Activated T-helper 1 cell treated with anti-CD3 and anti-CD28 coated beads, Interleukin-12 subunit alpha, Interleukin-12 subunit beta, Interleukin-2, Interleukin-4 antibody, amounts not matched to agents 30 ng/mL and 10 ng/mL and 1 ng/mL, durations not matched to agents 14 hours and 24 hours and 36 hours (primary cell): Measurements from ENCODE around the gene ANO2. TPM values are rescaled to one million over a fixed set of nuclear protein-coding genes. Genes with fewer than 3 reads are reported as not detected.

Experiments used
- DNase-seq: peaks from one replicate; pipeline ENCODE4 v3.0.0; 2021; ENCODE audit warnings: low spot score
- H3K27ac Mint-ChIP-seq: one replicate; pipeline ENCODE4 v1.8.0; 2021; ENCODE audit warnings: mild to moderate bottlenecking, mixed read lengths
- H3K27me3 Mint-ChIP-seq: one replicate; pipeline ENCODE4 v1.8.0; 2022; ENCODE audit warnings: mild to moderate bottlenecking, moderate library complexity, mixed read lengths; ENCODE audit not compliant: insufficient read depth
- H3K36me3 Mint-ChIP-seq: one replicate; pipeline ENCODE4 v1.8.0; 2021; ENCODE audit warnings: low read depth, mixed read lengths
- H3K4me1 Mint-ChIP-seq: one replicate; pipeline ENCODE4 v1.8.0; 2021; ENCODE audit warnings: low read depth, mixed read lengths
- H3K4me3 Mint-ChIP-seq: one replicate; pipeline ENCODE4 v1.8.0; 2021; ENCODE audit warnings: mild to moderate bottlenecking, moderate library complexity, mixed read lengths
- H3K9me3 Mint-ChIP-seq: one replicate; pipeline ENCODE4 v1.8.0; 2021; ENCODE audit warnings: mixed read lengths
- intact Hi-C: fragments of 100-400 bp; cut with micrococcal nuclease; formaldehyde crosslinking; loops from one replicate; pipeline ENCODE4 v1.15.1; 2024
- total RNA-seq: library from RNA; stranded (reverse); gene quantifications from 2 replicates; pipeline ENCODE4 v1.2.3, GENCODE V29; 2022

Gene ANO2
- total RNA-seq, 1 donor from 2014 or later = not detected

- no peaks in the 10 kb centered on the region for H3K4me1 Mint-ChIP-seq
- intact Hi-C loops = no loop called here
- H3K27me3 Mint-ChIP-seq = no peaks in the 10 kb centered on the region
- no peaks in the 10 kb centered on the region for H3K36me3 Mint-ChIP-seq
- DNase-seq = no peak
- no peak overlapping the region for H3K4me3 Mint-ChIP-seq
- no peaks in the 10 kb centered on the region for H3K9me3 Mint-ChIP-seq
- no peak overlapping the region for H3K27ac Mint-ChIP-seq
Observed at GRCh38 chr12:5518584-5519365, 426.3 kb downstream of the ANO2 start.

DNA sequence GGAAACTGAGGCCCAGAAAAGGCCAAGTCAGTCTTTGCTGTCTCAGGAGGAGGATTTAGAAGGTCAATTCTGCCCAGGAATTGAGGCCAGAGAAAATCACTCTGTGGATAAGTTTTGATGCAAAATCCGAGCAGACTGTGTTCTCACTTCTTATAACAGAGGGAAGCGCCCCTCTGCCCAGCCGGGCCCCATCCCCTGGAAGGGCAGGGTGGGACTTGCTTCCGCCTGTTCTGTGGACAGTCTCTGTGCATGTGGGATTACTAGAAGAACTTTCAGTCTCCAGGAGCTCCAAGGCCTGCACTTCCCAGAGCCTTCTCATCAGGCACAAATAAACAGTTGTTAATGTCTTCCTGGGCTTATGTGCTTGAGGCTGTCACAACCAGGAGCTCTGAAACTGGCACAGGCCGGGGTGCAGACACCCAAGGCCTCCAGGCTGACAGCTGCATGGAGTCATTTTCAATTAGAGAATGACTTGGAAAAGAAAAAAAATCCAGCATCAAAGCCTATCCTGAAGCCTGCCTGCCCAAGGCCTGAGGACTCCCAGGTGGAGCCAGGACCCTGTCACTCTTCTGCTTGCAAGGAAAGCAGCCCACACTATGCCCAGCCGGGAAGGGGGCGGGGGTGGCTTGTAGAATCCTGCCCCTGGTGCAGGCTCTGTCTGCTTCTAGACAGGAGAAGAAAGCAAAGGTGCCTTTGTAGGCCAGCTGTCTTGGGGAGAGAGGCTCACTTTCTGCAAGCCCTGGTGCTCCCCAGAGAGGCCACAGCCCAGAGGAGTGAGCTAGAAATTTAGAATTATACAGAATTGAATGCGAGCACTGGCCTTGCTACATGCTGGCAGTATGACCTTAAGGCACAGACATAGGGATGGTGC is 428.5 kb downstream of the ANO2 start:
- Mint-ChIP-seq H3K4me3 (no peak overlapping the region), H3K36me3 (no peaks in the 10 kb centered on the region), H3K27me3 (no peaks in the 10 kb centered on the region), H3K4me1 (no peaks in the 10 kb centered on the region), H3K27ac (no peak overlapping the region), H3K9me3 (no peaks in the 10 kb centered on the region)
- no peak for DNase-seq
- intact Hi-C loops = no loop called here

- H3K4me3 Mint-ChIP-seq = no peak overlapping the region
- intact Hi-C loops = no loop called here
- H3K27me3 Mint-ChIP-seq = peaks cover 2% of the 10 kb centered on the region
Observed at GRCh38 chr12:5515458-5515857, 429.6 kb downstream of the ANO2 start.

DNA sequence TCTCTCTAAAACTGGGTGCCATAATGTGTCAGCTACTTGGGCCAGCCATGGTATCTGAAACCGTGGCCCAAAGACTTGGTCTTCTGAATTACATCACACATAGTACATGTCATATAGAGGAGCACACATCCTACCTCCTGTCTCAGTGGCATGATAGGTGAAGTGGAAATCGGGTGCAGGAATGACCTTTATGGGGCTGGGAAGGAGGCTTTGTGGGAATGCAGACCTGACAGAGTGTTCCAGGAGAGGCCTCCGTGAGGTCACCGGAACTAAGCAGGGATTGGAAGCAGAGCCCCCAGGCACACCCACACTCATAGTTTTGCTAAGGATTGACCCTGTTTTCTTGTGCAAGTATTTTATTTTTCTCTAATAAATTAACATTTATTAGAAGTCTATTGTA is 430.5 kb downstream of the ANO2 start:
- intact Hi-C loops = no loop called here
- H3K27ac Mint-ChIP-seq = no peak overlapping the region
- no peaks in the 10 kb centered on the region for H3K4me1 Mint-ChIP-seq
- peaks cover 2% of the 10 kb centered on the region for H3K27me3 Mint-ChIP-seq
- no peaks in the 10 kb centered on the region for H3K36me3 Mint-ChIP-seq
- DNase-seq = no peak
- H3K4me3 Mint-ChIP-seq = no peak overlapping the region
- no peaks in the 10 kb centered on the region for H3K9me3 Mint-ChIP-seq

More at GRCh38 chr12:5515458-5515857, 429.6 kb downstream of the ANO2 start:
- H3K9me3 Mint-ChIP-seq = no peaks in the 10 kb centered on the region
- H3K36me3 Mint-ChIP-seq = no peaks in the 10 kb centered on the region
- no peak overlapping the region for H3K27ac Mint-ChIP-seq
- no peaks in the 10 kb centered on the region for H3K4me1 Mint-ChIP-seq
- DNase-seq = no peak

DNA sequence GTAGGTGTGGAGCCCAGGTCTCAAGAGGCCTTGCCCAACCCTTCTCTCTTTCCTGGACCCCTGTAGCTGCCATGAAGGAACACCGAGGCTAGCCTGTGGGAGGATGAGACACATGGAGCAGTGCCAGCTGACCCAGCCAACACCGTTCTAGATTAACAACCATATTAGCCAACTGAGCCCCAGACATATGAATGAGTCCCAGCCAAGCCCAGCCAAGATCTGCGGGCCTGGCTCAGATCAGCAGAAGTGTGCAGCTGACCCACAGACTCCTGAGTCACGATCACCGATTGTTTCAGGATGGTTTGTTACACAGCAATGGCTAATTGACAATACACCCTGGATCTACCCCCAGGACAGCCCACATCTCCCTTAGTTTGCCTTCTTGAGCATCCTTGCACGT is 431.0 kb downstream of the ANO2 start:
- Mint-ChIP-seq H3K36me3 (no peaks in the 10 kb centered on the region), H3K9me3 (no peaks in the 10 kb centered on the region), H3K27me3 (peaks cover 2% of the 10 kb centered on the region), H3K4me1 (no peaks in the 10 kb centered on the region), H3K27ac (no peak overlapping the region), H3K4me3 (no peak overlapping the region)
- intact Hi-C loops = no loop called here
- no peak for DNase-seq

DNA sequence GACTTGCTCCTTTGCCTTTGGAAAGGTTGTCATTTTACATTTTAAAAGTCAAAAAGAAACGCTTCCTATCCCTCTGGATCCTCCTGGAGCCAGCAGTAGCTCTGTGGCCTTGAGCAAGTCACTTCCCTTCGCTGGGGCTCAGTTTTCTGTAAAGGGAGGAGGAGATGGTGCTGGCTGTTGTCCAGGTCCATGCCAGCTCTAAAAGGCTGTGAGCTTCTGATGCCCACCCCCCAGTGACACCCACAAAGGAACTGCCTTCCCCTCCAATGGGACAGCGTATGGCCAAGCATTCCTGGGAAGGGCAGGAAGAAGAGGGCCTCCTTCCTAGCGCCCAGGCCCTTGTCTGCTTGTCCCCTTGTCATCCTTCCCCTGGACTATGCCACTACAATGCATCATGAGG is 431.7 kb downstream of the ANO2 start:
- intact Hi-C loops = no loop called here
- H3K4me3 Mint-ChIP-seq = no peak overlapping the region
- H3K27ac Mint-ChIP-seq = no peak overlapping the region
- H3K27me3 Mint-ChIP-seq = peaks cover 2% of the 10 kb centered on the region
- H3K4me1 Mint-ChIP-seq = no peaks in the 10 kb centered on the region
- H3K36me3 Mint-ChIP-seq = no peaks in the 10 kb centered on the region
- no peaks in the 10 kb centered on the region for H3K9me3 Mint-ChIP-seq
- no peak for DNase-seq

Other genes with a start within 250 kb of the ANO2 start
- not detected in 2 replicates for gene VWF, start 179.4 kb upstream of the ANO2 start, total RNA-seq